ENCODE measurements around the gene CRHR2.

CRHR2 gene

GRCh38 chr7:30706316-30706715 is 24.1 kb upstream of the CRHR2 start:
- no peak for DNase-seq

DNA sequence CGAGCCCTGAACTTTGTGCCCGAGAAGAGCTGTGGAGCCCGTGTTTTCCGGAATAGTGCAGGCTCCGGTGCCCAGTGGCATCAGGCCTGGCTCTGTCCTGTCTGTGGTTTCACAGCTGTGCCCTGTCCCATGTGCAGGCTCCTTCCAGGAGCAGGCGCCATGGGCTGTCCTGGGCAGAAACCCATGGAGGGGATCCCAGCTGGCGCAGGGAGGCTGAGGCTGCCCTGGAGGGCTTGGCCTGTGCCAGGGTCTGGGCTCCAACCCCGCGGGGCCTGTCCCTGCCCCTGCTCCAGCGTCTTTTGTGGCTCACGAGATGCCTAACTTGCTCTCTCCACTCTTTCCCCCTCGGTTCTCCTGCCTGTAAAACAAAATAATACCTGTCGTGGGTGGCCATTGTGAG is 23.3 kb upstream of the CRHR2 start:
- DNase-seq, result no peak

DNA sequence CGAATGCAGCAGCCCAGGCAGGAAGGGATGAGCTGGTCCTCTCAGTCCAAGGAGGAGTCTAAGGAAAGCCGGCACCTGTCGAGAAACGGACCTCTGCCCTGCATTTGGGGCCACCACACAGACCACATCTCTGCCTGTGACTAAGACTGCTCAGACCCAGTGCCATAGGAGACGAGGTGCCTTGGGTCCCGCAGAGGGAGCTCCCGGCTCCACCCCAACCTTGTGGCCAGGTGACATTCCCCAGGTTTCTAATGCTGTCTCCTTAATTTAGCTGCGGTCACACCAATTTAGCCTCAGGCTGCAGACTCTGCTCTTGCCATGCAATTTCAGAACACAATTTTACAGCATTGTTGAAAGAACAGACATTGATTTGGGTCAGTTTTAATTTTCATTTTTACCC is 22.8 kb upstream of the CRHR2 start:
- DNase-seq, result no peak

- no peak for DNase-seq
Observed at GRCh38 chr7:30703756-30704155, 21.5 kb upstream of the CRHR2 start.

DNA sequence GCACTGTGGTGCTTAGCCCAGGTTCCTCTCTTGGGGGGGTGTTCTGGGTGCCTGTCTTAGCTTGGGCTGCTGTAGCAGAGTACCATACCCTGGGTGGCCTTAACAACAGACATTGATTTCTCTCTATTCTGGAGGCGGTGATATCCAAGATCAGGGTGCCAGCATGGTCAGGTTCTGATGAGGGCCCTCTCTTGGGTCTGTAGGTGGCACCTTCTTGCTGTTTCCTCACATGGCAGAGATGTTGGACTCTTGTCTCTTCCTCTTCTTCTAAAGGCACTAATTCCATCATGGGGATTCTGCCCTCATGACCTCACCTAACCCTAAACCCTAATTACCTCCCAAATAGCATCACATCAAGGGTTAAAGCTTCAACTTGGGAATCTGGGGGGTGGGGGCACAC is 19.9 kb upstream of the CRHR2 start:
- DNase-seq, result peak; percentile 56

DNA sequence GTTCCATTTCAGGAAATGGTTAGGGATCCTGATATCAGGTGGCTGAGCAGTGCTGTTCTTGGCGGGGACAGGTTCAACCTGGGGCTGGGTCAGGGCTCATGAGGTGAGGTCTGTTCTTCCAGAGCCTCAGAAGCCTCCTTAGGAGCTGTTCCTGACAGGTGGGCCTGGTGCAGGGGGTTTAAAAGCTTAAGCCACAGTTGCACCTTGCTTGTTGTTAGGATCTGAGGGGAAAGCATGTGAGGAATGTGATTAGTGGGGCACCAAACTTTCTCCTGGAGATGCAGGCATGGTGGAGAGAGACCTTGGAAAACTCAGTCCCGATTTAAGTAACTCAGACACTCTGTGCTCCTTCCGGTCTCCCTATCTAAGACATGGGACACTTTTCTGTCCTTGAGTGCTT is 18.7 kb upstream of the CRHR2 start:
- no peak for DNase-seq

GRCh38 chr7:30699706-30700495 is 17.6 kb upstream of the CRHR2 start:
- no peak for DNase-seq

- DNase-seq, result no peak
Observed at GRCh38 chr7:30698481-30698880, 16.2 kb upstream of the CRHR2 start.

DNA sequence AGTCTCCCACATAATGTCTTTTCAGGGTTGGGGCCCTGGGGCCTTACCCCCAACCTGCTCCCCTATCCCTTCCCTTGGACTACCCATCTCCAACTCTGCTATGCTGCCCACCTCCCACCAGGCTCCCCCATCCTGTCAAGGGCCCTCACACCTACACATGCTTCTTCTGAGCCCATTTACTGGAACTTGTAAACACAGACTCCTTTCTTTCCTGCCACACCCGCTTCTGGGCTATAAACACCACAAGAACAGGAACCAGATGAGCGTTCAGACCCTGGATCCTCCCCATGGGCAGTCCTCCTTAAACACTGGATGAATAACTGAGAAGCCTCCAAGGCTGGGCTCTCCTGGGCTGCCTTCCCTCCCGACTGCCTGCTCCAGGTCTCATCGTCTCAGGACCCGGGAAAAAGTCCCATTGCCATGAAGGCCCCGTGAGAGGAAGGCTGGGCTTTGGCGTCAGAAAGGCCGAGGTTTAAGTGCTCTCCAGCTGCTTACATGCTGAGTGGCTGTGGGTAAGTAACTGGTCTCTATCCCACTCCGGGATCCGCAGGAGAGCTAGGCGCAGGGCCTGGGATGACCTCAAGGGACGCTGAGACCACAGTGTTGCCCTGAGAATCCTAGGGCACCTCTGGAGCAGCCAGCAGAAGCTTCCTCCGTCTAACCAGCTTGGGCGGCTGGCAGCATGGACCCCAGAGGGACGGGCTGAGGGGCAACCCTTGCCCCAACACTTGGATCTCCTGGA is 15.6 kb upstream of the CRHR2 start:
- DNase-seq, result no peak

DNA sequence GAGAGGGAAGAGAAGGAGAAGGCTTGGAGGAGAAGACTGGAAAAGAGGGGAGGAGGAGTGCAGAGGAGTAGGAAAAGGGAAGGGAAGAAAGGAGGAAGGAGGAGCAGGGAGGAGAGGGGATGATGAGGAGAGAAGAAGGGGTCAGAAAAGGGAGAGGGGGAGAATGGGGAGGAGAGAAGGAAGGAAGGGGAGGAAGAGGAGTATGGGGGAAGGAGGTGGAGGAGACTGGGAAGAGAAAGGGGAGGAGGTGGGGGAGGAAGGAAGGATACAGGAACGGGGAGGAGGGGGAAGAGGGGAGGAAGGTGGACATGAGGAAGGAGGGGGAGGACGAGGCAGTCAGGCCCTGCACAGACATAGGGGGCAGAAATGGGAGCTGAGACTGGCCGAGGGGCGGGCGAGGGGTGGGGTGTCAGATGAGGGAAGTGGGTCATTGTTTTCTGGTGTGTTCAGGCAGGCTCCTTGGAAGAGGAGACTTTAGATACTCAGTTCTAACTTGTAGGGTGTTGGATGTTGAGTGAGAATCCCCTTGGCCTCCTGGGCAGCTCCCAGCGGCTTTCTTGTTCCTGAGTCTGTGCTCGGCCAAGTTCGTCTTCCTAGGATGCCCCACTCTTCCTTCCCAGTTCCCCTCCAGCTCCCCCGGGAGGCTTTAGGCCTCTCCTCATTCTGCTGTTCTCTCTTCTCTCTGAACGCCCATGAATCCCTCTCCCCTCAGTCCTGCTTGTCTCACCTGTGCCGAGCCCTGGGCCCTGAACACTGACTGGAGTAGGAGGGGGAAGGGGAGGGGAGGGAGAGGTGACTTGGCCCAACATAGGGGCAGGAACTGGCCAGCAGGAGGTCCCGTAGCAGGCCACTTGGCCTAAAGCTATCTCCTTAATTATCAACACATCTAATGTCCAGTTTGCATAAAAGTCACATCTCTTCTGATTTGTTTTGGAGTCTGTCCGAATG is 12.8 kb upstream of the CRHR2 start:
- no peak for DNase-seq

GRCh38 chr7:30694218-30694745 is 12.0 kb upstream of the CRHR2 start:
- DNase-seq, result no peak

DNA sequence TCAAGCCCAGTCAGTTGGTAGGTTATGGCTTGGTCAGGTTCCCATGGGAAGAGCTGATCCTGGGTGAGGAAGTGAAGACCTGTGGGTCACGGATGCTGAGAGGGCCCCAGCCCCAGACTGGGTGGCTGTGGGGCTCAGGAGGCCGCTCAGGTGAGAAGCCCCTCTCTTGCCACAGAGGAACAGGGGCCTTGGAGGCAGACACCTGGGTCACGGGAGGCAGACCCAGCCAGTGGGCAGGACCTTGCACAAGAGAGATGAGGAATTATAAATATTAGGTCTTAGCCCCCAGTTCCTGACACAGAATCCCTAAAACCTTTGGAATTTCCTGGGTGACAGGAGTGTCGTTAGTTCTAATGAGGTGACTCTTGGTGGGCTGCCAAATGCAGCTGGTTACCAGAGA is 10.6 kb upstream of the CRHR2 start:
- DNase-seq, result no peak

GRCh38 chr7:30692438-30692837 is 10.2 kb upstream of the CRHR2 start:
- no peak for DNase-seq

DNA sequence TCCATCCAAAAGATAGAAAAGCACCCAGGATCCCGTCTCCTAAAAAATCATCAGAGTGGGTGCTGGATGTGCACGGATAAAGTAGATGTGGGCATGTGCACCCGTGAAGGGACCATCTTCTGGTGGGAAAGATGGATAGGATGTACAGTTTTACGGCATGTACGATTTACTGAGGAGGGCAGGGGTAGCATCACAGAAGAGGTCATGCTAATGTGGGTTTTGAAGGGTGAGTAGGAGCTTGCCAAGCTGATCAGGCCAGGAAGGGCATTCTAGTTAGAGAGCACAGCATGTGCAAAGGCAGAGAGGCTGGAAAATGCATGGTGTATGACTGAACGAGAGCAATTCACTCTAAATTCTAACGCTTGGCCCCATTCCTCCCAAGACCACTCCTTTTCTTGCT is 7.8 kb upstream of the CRHR2 start:
- DNase-seq, result no peak

- DNase-seq, result no peak
Observed at GRCh38 chr7:30688718-30689221, 6.5 kb upstream of the CRHR2 start.

DNA sequence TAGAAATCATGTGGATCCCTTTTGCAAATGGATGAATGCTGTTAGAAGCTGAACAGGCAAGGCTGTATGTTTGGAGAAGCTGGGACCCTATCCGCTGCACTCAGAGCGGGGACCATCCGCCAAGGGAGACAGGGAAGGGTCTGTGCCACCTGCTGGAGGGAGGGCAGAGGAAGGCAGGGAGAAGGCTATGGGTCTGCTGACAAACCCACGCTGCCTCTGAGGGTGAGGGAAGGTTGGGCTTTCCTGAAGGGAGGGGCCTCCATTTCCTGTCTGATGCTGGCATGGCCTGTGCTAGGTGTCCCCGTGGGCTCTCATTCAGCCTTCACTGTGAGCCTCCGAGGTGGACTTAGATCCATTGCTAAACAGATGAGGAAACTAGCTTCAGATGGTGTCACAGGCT is 5.3 kb upstream of the CRHR2 start:
- DNase-seq, result no peak

DNA sequence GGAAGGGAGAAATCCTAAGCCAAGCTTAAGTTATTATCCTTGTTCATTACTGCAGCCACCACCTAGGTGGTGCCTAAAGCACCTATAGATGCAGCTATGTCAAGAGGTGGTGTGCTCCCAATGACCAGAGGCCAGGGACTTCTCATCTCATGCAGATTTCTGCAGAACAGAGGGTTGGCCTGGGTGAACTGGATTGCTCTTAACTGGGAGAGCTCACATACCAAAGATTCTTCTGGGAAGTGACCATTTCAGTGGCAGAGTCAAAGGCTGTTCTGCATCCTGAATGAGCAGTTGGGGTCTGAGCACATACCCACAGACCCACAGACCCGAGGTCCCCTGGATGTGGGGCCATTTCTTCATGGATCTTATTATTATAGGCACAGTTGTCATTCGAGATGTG is 2.1 kb upstream of the CRHR2 start:
- DNase-seq, result no peak

- no peak for DNase-seq
Observed at GRCh38 chr7:30683816-30684215, 1.6 kb upstream of the CRHR2 start.

- DNase-seq, result no peak
Observed at GRCh38 chr7:30683306-30683705, 1.1 kb upstream of the CRHR2 start.

- peak; percentile 5 for DNase-seq
Observed at GRCh38 chr7:30681815-30682211, 443 bp downstream of the CRHR2 start.

DNA sequence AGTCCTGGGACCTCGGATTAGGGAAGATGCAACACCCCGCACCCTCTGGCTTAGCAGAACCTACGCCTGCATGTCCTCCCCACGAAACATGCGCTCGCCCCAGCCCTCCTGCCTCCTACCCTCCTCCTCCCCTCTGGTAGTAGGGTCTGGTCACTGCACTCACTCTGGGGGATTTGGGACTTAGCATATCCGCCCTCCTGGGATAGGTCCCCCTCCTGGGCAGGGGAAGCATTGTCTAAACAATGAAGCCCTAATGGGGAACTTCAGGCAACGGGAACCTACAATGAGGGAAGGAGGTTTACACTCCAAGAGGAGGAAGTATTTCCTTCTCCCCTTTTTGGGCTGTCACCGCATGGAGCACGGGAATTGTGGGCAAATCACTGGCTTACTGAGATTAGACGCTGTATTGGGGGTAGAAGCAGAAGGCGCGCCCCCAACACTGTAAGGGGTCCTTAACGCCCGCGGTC is 892 bp downstream of the CRHR2 start:
- DNase-seq, result no peak

GRCh38 chr7:30679664-30680063 is 2.6 kb downstream of the CRHR2 start:
- no peak for DNase-seq

DNA sequence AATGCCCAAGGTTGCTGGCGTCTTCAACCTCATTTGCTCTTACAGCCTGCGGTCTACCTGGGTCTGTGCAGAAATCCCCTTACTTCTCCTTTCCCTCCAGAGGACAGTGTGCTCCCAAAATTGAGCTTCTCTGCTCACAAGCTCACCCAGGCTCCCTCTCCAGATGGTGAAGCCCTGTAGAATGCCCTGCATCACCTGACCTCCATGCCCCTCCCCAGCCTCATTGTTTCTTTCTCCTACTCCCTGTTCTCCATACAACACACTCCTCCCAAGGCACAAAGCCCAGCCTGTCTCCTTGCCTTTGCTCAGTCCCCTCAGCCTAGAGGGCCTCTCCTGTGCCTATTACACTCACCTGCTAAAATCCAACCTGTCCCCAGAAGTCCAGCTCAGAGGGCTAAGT is 3.5 kb downstream of the CRHR2 start:
- DNase-seq, result no peak
